K562 (cell line): ENCODE measurements around the gene NFKBIA. TPM values are rescaled to one million over a fixed set of nuclear protein-coding genes. Genes with fewer than 3 reads are reported as not detected.

ENCODE experiments used
- FOSL1 ChIP-seq: fragments of 200-800 bp; sonication (Bioruptor generic); conservative IDR thresholded peaks from 2 replicates; pipeline ENCODE4 v1.6.1; 2016; ENCODE audit warnings: missing genetic modification characterization, missing compliant biosample characterization
- KDM1A ChIP-seq, 2 experiments: fragments of 450-650 bp; IDR thresholded peaks; 2 replicates each; pipeline ENCODE4 v1.6.1; 2016; ENCODE audit warnings: mild to moderate bottlenecking in 2 of 2
- MYNN ChIP-seq, 2 experiments: sonication (generic); formaldehyde crosslinking in 1 of 2; IDR thresholded peaks; 2 replicates each; pipeline versions ENCODE4 v1.5.0 to v1.6.1; 2016 to 2020; ENCODE audit warnings: antibody characterized with exemption in 1 of 2, missing genetic modification reagents in 1 of 2
- NONO ChIP-seq, 2 experiments: fragments of 200-400 bp in 1 of 2; fragments of 450-650 bp in 1 of 2; formaldehyde crosslinking in 1 of 2; IDR thresholded peaks; 2 replicates each; pipeline ENCODE4 v1.6.1; 2017; ENCODE audit warnings: low read depth in 2 of 2, mild to moderate bottlenecking in 2 of 2, moderate library complexity in 2 of 2, low read length in 1 of 2
- SRSF1 ChIP-seq: fragments of 200-400 bp; formaldehyde crosslinking; IDR thresholded peaks from 2 replicates; pipeline ENCODE4 v1.6.1; 2017; ENCODE audit warnings: mild to moderate bottlenecking, low read depth, low read length, moderate library complexity
- STAT5B ChIP-seq: fragments of 250-450 bp; sonication (Bioruptor Pico); IDR thresholded peaks from 2 replicates; pipeline ENCODE4 v1.8.0; 2021; ENCODE audit warnings: mild to moderate bottlenecking, inconsistent platforms
- polyA plus RNA-seq, 8 experiments: library from polyadenylated mRNA; depleted of rRNA in 4 of 8; stranded (reverse) in 5 of 8; unstranded in 3 of 8; fragments of >200 nt; fragmentation: Nextera tagmentation in 2 of 8; fragmentation: Illumina TruSeq in 1 of 8; extraction: Ambion mirVana in 2 of 8; extraction: Trizol in 1 of 8; gene quantifications; 2 replicates each; pipeline versions ENCODE4 v1.2.1 to v1.2.3, GENCODE V29; 2011 to 2014; ENCODE audit warnings: inconsistent platforms in 1 of 8, missing spikeins in 1 of 8
- total RNA-seq, 7 experiments: library from RNA; depleted of rRNA in 6 of 7; stranded (reverse); fragments of >200 nt in 6 of 7; fragmentation: Illumina TruSeq in 2 of 7; extraction: Trizol in 2 of 7; gene quantifications; 2 replicates each; pipeline versions ENCODE4 v1.2.1 to v1.2.3, GENCODE V29; 2011 to 2021; ENCODE audit warnings: low replicate concordance in 1 of 7
- TF ChIP-seq, protein P1 (sequence below): fragments of 250-450 bp; sonication (Bioruptor Pico); IDR thresholded peaks from 2 replicates; pipeline ENCODE4 v1.8.0; 2021; ENCODE audit warnings: mild to moderate bottlenecking, moderate library complexity
- TF ChIP-seq, protein P2 (sequence below): fragments of 200-800 bp; sonication (Bioruptor generic); IDR thresholded peaks from 2 replicates; pipeline ENCODE4 v1.6.1; 2017; ENCODE audit warnings: missing genetic modification characterization, missing compliant biosample characterization
- TF ChIP-seq, protein P3 (sequence below): fragments of 150-350 bp; conservative IDR thresholded peaks from 2 replicates; pipeline ENCODE4 v1.6.1; 2014; ENCODE audit warnings: low read length
- TF ChIP-seq, protein P4 (sequence below): fragments of 200-800 bp; sonication (Bioruptor generic); IDR thresholded peaks from 2 replicates; pipeline ENCODE4 v1.6.1; 2017; ENCODE audit warnings: missing genetic modification characterization, missing compliant biosample characterization
- TF ChIP-seq, protein P5 (sequence below): fragments of 450-650 bp; IDR thresholded peaks from 2 replicates; pipeline ENCODE4 v1.7.0; 2016; ENCODE audit warnings: borderline replicate concordance
- TF ChIP-seq, protein P6 (sequence below): fragments of 450-650 bp; formaldehyde crosslinking; IDR thresholded peaks from 2 replicates; pipeline ENCODE4 v1.4.0; 2020; ENCODE audit warnings: mild to moderate bottlenecking
- TF ChIP-seq, protein P7 (sequence below): fragments of 250-450 bp; sonication (Bioruptor Pico); IDR thresholded peaks from 2 replicates; pipeline ENCODE4 v1.5.1; 2021; ENCODE audit warnings: mild to moderate bottlenecking

Gene NFKBIA
- total and polyA plus RNA-seq, 9 of the 15 experiments (the other 6 are each of a cell fraction or from before 2014, with no cell fraction given), result 6.9 to 31.8 (median 18.2) TPM

DNA sequence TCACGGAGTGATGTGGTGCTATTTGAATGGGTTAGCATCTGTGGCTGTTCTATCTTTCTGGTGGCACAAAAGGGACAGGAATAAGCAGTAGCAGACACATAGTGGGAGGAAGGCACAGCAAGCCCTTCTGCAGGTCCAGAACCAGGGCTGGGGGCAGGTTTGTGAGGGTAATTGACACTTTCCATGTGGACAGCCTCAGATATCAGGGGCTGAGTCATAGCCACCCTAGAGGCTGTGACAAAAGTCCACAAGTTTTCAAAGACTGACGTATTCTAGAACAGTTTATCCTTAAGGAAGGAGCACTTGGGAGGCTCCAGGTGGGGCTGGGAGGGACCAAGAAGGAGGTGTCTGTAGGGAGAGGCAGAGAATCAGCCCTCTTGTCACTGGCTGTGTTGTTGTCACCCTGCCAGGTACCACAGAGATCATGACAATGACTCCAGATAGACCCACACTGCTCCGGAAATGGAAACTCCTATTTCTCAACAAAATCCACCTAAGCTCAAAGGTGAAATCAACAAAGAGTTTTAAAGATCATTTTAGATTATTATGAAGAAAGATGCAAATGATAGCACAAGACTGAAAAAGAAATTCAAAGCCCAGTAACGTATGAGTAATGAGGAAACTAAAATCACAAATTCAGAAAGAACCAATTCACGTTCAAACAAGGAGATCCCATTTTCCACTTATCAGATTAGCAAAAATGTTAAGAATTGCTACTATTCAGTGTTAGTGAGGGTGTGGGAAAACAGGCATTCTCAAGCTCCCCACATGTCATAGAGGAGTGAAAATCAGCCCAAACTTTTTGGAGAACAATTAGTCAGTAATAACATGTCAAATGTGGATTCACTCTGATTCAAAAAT is 48.3 kb downstream of the NFKBIA start (continued):
- TF ChIP-seq, protein P1, sequence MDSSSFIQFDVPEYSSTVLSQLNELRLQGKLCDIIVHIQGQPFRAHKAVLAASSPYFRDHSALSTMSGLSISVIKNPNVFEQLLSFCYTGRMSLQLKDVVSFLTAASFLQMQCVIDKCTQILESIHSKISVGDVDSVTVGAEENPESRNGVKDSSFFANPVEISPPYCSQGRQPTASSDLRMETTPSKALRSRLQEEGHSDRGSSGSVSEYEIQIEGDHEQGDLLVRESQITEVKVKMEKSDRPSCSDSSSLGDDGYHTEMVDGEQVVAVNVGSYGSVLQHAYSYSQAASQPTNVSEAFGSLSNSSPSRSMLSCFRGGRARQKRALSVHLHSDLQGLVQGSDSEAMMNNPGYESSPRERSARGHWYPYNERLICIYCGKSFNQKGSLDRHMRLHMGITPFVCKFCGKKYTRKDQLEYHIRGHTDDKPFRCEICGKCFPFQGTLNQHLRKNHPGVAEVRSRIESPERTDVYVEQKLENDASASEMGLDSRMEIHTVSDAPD (CRISPR knock-in tag), result no peak
- TF ChIP-seq SRSF1 (no peak), MYNN (IDR thresholded peaks at IDR 0.05) (no peak), MYNN (CRISPR knock-in tag; IDR thresholded peaks at IDR 0.05) (no peak), FOSL1 (tag) (peak; percentile 80), KDM1A (IDR thresholded peaks at IDR 0.05) (no peak), STAT5B (CRISPR knock-in tag) (no peak), NONO (IDR thresholded peaks at IDR 0.05; ENCODE audit: low read depth in 2 of 2, low read length in 1 of 2) (no peak)
- TF ChIP-seq, protein P2, sequence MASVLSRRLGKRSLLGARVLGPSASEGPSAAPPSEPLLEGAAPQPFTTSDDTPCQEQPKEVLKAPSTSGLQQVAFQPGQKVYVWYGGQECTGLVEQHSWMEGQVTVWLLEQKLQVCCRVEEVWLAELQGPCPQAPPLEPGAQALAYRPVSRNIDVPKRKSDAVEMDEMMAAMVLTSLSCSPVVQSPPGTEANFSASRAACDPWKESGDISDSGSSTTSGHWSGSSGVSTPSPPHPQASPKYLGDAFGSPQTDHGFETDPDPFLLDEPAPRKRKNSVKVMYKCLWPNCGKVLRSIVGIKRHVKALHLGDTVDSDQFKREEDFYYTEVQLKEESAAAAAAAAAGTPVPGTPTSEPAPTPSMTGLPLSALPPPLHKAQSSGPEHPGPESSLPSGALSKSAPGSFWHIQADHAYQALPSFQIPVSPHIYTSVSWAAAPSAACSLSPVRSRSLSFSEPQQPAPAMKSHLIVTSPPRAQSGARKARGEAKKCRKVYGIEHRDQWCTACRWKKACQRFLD (CRISPR knock-in tag), result 0 out of 2 replicates have a peak, but pooled peaks have one; percentile 37
- TF ChIP-seq, protein P3, sequence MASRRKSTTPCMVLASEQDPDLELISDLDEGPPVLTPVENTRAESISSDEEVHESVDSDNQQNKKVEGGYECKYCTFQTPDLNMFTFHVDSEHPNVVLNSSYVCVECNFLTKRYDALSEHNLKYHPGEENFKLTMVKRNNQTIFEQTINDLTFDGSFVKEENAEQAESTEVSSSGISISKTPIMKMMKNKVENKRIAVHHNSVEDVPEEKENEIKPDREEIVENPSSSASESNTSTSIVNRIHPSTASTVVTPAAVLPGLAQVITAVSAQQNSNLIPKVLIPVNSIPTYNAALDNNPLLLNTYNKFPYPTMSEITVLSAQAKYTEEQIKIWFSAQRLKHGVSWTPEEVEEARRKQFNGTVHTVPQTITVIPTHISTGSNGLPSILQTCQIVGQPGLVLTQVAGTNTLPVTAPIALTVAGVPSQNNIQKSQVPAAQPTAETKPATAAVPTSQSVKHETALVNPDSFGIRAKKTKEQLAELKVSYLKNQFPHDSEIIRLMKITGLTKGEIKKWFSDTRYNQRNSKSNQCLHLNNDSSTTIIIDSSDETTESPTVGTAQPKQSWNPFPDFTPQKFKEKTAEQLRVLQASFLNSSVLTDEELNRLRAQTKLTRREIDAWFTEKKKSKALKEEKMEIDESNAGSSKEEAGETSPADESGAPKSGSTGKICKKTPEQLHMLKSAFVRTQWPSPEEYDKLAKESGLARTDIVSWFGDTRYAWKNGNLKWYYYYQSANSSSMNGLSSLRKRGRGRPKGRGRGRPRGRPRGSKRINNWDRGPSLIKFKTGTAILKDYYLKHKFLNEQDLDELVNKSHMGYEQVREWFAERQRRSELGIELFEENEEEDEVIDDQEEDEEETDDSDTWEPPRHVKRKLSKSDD, result no peak
- TF ChIP-seq, protein P4, sequence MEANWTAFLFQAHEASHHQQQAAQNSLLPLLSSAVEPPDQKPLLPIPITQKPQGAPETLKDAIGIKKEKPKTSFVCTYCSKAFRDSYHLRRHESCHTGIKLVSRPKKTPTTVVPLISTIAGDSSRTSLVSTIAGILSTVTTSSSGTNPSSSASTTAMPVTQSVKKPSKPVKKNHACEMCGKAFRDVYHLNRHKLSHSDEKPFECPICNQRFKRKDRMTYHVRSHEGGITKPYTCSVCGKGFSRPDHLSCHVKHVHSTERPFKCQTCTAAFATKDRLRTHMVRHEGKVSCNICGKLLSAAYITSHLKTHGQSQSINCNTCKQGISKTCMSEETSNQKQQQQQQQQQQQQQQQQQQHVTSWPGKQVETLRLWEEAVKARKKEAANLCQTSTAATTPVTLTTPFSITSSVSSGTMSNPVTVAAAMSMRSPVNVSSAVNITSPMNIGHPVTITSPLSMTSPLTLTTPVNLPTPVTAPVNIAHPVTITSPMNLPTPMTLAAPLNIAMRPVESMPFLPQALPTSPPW (CRISPR knock-in tag), result no peak; the same call in 1 of the 2 replicates
- TF ChIP-seq, protein P5, sequence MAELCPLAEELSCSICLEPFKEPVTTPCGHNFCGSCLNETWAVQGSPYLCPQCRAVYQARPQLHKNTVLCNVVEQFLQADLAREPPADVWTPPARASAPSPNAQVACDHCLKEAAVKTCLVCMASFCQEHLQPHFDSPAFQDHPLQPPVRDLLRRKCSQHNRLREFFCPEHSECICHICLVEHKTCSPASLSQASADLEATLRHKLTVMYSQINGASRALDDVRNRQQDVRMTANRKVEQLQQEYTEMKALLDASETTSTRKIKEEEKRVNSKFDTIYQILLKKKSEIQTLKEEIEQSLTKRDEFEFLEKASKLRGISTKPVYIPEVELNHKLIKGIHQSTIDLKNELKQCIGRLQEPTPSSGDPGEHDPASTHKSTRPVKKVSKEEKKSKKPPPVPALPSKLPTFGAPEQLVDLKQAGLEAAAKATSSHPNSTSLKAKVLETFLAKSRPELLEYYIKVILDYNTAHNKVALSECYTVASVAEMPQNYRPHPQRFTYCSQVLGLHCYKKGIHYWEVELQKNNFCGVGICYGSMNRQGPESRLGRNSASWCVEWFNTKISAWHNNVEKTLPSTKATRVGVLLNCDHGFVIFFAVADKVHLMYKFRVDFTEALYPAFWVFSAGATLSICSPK, result no peak
- TF ChIP-seq, protein P6, sequence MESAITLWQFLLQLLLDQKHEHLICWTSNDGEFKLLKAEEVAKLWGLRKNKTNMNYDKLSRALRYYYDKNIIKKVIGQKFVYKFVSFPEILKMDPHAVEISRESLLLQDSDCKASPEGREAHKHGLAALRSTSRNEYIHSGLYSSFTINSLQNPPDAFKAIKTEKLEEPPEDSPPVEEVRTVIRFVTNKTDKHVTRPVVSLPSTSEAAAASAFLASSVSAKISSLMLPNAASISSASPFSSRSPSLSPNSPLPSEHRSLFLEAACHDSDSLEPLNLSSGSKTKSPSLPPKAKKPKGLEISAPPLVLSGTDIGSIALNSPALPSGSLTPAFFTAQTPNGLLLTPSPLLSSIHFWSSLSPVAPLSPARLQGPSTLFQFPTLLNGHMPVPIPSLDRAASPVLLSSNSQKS (CRISPR knock-in tag), result no peak
- TF ChIP-seq, protein P7, sequence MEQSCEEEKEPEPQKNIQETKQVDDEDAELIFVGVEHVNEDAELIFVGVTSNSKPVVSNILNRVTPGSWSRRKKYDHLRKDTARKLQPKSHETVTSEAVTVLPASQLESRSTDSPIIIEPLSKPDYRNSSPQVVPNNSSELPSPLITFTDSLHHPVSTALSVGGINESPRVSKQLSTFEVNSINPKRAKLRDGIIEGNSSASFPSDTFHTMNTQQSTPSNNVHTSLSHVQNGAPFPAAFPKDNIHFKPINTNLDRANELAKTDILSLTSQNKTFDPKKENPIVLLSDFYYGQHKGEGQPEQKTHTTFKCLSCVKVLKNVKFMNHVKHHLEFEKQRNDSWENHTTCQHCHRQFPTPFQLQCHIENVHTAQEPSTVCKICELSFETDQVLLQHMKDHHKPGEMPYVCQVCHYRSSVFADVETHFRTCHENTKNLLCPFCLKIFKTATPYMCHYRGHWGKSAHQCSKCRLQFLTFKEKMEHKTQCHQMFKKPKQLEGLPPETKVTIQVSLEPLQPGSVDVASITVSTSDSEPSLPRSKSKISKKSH (CRISPR knock-in tag), result no peak
